CD14-positive monocyte (primary cell): ENCODE measurements around the gene IRF8. TPM values are rescaled to one million over a fixed set of nuclear protein-coding genes. Genes with fewer than 3 reads are reported as not detected.

Experiments
- DNase-seq, 3 donors: peaks; one replicate each; pipeline ENCODE4 v3.0.0-alpha.2; 2011 to 2022
- H2AFZ ChIP-seq: 2 replicates; pipeline ENCODE4 v1.6.0; 2012; ENCODE audit warnings: mild to moderate bottlenecking, low read depth, low read length, inconsistent platforms; ENCODE audit not compliant: insufficient read depth, poor library complexity, severe bottlenecking
- H3K27ac ChIP-seq, 2 donors: 1 replicate in 1 of 2; 2 replicates in 1 of 2; pipeline ENCODE4 v1.5.1; 2012 to 2013; ENCODE audit warnings: low read length in 2 of 2, control low read depth in 1 of 2, inconsistent platforms in 1 of 2, low read depth in 1 of 2, mild to moderate bottlenecking in 1 of 2
- H3K27me3 ChIP-seq, 2 donors: one replicate each; pipeline versions ENCODE4 v1.6.0 to v1.6.1; 2011 to 2013; ENCODE audit warnings: low read length in 2 of 2; ENCODE audit not compliant: control insufficient read depth in 2 of 2, insufficient read depth in 2 of 2
- H3K36me3 ChIP-seq, 2 donors: replicated peaks in 1 of 2; 1 replicate in 1 of 2; 2 replicates in 1 of 2; pipeline versions ENCODE4 v1.5.1 to v1.6.1; 2012 to 2013; ENCODE audit warnings: low read length in 2 of 2, control low read depth in 1 of 2, inconsistent platforms in 1 of 2, mild to moderate bottlenecking in 1 of 2; ENCODE audit not compliant: insufficient read depth in 2 of 2, control insufficient read depth in 1 of 2
- H3K4me1 ChIP-seq, 2 donors: 1 replicate in 1 of 2; 2 replicates in 1 of 2; pipeline versions ENCODE4 v1.5.1 to v1.6.1; 2012 to 2013; ENCODE audit warnings: low read length in 2 of 2, control low read depth in 1 of 2, inconsistent platforms in 1 of 2, mild to moderate bottlenecking in 1 of 2, moderate library complexity in 1 of 2; ENCODE audit not compliant: insufficient read depth in 2 of 2, control insufficient read depth in 1 of 2
- H3K4me2 ChIP-seq: replicated peaks from 2 replicates; pipeline ENCODE3; 2012; ENCODE audit warnings: low read length, moderate library complexity, mild to moderate bottlenecking; ENCODE audit not compliant: poor library complexity, severe bottlenecking; ENCODE audit errors: extremely low read depth
- H3K4me3 ChIP-seq, 3 experiments: fragments of 200-600 bp in 1 of 3; sonication (generic) in 1 of 3; replicated peaks in 1 of 3; 1 replicate in 2 of 3; 2 replicates in 1 of 3; pipeline ENCODE4 v1.5.1; 2011 to 2013; ENCODE audit warnings: low read length in 3 of 3, mild to moderate bottlenecking in 3 of 3, control low read depth in 2 of 3, low read depth in 2 of 3, inconsistent platforms in 1 of 3, moderate library complexity in 1 of 3
- H3K79me2 ChIP-seq: 2 replicates; pipeline ENCODE4 v1.6.0; 2012; ENCODE audit warnings: mild to moderate bottlenecking, control low read depth, inconsistent platforms, low read length, moderate library complexity; ENCODE audit not compliant: insufficient read depth
- H3K9ac ChIP-seq: 2 replicates; pipeline ENCODE4 v1.6.0; 2017; ENCODE audit warnings: low read length, mild to moderate bottlenecking; ENCODE audit not compliant: insufficient read depth, poor library complexity, severe bottlenecking
- H3K9me3 ChIP-seq, 2 donors: replicated peaks in 1 of 2; 1 replicate in 1 of 2; 2 replicates in 1 of 2; pipeline versions ENCODE4 v1.5.1 to v1.6.1; 2012 to 2013; ENCODE audit warnings: low read length in 2 of 2, control low read depth in 1 of 2; ENCODE audit not compliant: control insufficient read depth in 1 of 2, insufficient read depth in 1 of 2
- H4K20me1 ChIP-seq: 2 replicates; pipeline ENCODE4 v1.6.0; 2012; ENCODE audit warnings: mild to moderate bottlenecking, low read length, control low read depth, moderate library complexity; ENCODE audit not compliant: insufficient read depth
- H3K27ac Mint-ChIP-seq, 7 donors: one replicate each; pipeline ENCODE4 v1.8.0; 2020; ENCODE audit warnings: mild to moderate bottlenecking in 7 of 7, mixed read lengths in 7 of 7, moderate library complexity in 6 of 7, inconsistent platforms in 2 of 7
- H3K27me3 Mint-ChIP-seq, 3 donors: one replicate each; pipeline ENCODE4 v1.8.0; 2021 to 2022; ENCODE audit warnings: low read depth in 3 of 3, mild to moderate bottlenecking in 3 of 3, mixed read lengths in 3 of 3, moderate library complexity in 3 of 3, inconsistent platforms in 1 of 3
- H3K36me3 Mint-ChIP-seq, 2 donors: one replicate each; pipeline ENCODE4 v1.8.0; 2020; ENCODE audit warnings: mixed read lengths in 2 of 2, inconsistent platforms in 1 of 2, mild to moderate bottlenecking in 1 of 2
- H3K4me1 Mint-ChIP-seq: one replicate; pipeline ENCODE4 v1.8.0; 2020; ENCODE audit warnings: mild to moderate bottlenecking, mixed read lengths
- H3K4me3 Mint-ChIP-seq, 2 donors: one replicate each; pipeline ENCODE4 v1.8.0; 2020; ENCODE audit warnings: mild to moderate bottlenecking in 2 of 2, mixed read lengths in 2 of 2, moderate library complexity in 1 of 2
- H3K9me3 Mint-ChIP-seq, 7 donors: one replicate each; pipeline ENCODE4 v1.8.0; 2020 to 2022; ENCODE audit warnings: mixed read lengths in 7 of 7, mild to moderate bottlenecking in 6 of 7, moderate library complexity in 6 of 7, inconsistent platforms in 2 of 7
- WGBS: methylation state at CpG from one replicate; pipeline ENCODE4 v1.1.5; 2013; ENCODE audit warnings: missing lambda C conversion rate; ENCODE audit not compliant: insufficient coverage; 5-methylcytosine and 5-hydroxymethylcytosine counted together
- intact Hi-C, 2 donors: fragments of 100-400 bp; cut with micrococcal nuclease; formaldehyde crosslinking; loops; one replicate each; pipeline versions ENCODE4 v1.15.0 to v1.15.1; 2023
- polyA plus RNA-seq, 3 donors: library from polyadenylated mRNA; depleted of rRNA in 1 of 3; unstranded in 2 of 3; stranded (reverse) in 1 of 3; fragments of 300-500 nt in 2 of 3; fragments of >200 nt in 1 of 3; fragmentation: Illumina TruSeq in 2 of 3; gene quantifications; 1 replicate in 2 of 3; 2 replicates in 1 of 3; pipeline ENCODE4 v1.2.3, GENCODE V29; 2012 to 2021
- TF ChIP-seq, protein P1 (sequence below): fragments of 200-600 bp; IDR thresholded peaks from one replicate; pipeline ENCODE4 v1.8.0; 2022; ENCODE audit warnings: antibody characterized with exemption, mild to moderate bottlenecking

Gene IRF8
- polyA plus RNA-seq, 3 donors, result 157 to 187 (median 184) TPM

DNA sequence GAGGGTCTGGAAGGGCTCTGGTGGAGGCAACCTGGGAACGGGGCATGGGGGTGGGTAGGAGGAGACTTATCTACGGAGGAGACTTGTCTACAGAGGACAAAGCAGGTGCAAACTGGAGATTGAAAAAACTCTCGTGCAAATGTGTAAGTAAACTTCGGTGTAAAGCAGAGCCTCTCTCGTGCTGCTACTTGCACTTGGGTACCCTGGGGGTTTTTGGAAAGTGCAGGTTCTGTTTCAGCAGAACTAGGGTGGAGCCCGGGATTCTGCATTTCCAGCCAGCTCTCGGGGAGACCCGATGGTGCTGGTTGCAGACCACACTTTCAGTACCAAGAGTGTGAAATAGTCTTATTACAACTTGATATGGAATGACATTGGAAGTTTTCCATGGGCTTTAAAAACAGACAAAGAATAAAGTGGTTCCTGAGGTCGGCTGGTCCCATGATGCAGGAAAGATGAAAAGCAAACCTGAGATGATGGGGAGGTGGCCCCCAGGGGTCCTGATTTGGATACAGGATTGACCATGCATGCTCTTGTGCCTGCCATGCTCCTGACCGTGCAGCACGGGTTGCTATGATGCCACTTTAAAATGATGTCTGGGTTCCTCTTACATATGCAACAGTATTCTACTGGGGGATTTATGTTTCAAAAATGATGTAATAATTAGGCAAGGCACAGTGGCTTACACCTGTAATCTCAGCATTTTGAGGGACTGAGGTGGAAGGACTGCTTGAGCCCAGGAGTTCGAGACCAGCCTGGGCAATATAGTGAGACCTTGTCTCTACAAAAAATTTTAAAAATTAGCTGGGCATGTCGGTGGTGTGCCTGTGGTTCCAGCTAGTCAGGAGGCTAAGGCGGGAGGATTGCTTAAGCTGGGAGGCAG, 69.3 kb downstream of the IRF8 start:
- H3K4me1 ChIP-seq, result peaks cover 26 to 38% of the 10 kb centered on the region in 2 donors
- no peak overlapping the region for H3K4me3 Mint-ChIP-seq

DNA sequence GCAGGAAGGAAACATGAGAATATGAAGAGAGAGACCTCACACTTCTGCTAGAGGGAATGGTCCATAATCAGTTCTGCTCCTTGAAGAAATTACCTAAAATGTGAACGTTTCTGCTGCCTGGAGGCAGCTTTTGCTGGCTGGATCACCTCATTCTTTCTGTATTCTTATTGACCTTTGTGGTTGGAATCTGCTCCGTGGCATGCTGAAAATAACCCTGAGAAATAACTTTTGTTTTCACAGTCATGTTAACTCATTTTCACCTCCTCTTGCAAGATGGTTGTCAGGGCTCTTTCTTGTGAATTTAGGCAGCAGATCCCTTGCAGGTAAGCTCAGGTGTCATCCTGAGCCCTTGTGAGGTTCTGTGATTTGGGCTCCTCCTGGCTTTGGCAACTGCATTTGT, 70.2 kb downstream of the IRF8 start:
- Mint-ChIP-seq H3K9me3 (peaks cover 0 to 5% (median 0%) of the 10 kb centered on the region in 7 donors), H3K36me3 (no peaks in the 10 kb centered on the region), H3K27ac (no peak overlapping the region), H3K27me3 (peaks cover 0 to 8% (median 3%) of the 10 kb centered on the region in 3 donors), H3K4me1 (peaks cover 40% of the 10 kb centered on the region), H3K4me3 (peak overlapping the region in 1 of 2 donors; percentile 12)
- Histone ChIP-seq H2AFZ (no peak overlapping the region), H3K4me3 (no peak overlapping the region), H3K36me3 (no peaks in the 10 kb centered on the region), H3K79me2 (no peaks in the 10 kb centered on the region), H3K27me3 (no peaks in the 10 kb centered on the region), H3K4me1 (peaks cover 26 to 38% of the 10 kb centered on the region in 2 donors), H4K20me1 (no peaks in the 10 kb centered on the region), H3K9ac (no peak overlapping the region), H3K4me2 (no peak overlapping the region), H3K27ac (no peak overlapping the region), H3K9me3 (no peaks in the 10 kb centered on the region)
- intact Hi-C loops, result no loop called here
- WGBS, result 0% methylated on average over 1 of the region's 2 CpGs
- DNase-seq, result no peak
- TF ChIP-seq, protein P1, sequence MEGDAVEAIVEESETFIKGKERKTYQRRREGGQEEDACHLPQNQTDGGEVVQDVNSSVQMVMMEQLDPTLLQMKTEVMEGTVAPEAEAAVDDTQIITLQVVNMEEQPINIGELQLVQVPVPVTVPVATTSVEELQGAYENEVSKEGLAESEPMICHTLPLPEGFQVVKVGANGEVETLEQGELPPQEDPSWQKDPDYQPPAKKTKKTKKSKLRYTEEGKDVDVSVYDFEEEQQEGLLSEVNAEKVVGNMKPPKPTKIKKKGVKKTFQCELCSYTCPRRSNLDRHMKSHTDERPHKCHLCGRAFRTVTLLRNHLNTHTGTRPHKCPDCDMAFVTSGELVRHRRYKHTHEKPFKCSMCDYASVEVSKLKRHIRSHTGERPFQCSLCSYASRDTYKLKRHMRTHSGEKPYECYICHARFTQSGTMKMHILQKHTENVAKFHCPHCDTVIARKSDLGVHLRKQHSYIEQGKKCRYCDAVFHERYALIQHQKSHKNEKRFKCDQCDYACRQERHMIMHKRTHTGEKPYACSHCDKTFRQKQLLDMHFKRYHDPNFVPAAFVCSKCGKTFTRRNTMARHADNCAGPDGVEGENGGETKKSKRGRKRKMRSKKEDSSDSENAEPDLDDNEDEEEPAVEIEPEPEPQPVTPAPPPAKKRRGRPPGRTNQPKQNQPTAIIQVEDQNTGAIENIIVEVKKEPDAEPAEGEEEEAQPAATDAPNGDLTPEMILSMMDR, result no peak

More for the DNA sequence above, 69.3 kb downstream of the IRF8 start:
- Histone ChIP-seq H3K27me3 (no peaks in the 10 kb centered on the region), H3K4me2 (no peak overlapping the region), H3K9ac (no peak overlapping the region), H2AFZ (no peak overlapping the region), H3K4me3 (no peak overlapping the region), H4K20me1 (no peaks in the 10 kb centered on the region), H3K79me2 (no peaks in the 10 kb centered on the region), H3K27ac (no peak overlapping the region), H3K36me3 (no peaks in the 10 kb centered on the region), H3K9me3 (no peaks in the 10 kb centered on the region)
- peak overlapping the region in 3 of 7 donors; percentile 13 to 48 (median 17) for H3K27ac Mint-ChIP-seq
- H3K27me3 Mint-ChIP-seq, result peaks cover 0 to 8% (median 4%) of the 10 kb centered on the region in 3 donors
- no peaks in the 10 kb centered on the region for H3K36me3 Mint-ChIP-seq
- peaks cover 46% of the 10 kb centered on the region for H3K4me1 Mint-ChIP-seq
- WGBS, result 79% methylated on average over 8 of the region's 14 CpGs
- H3K9me3 Mint-ChIP-seq, result peaks cover 0 to 5% (median 0%) of the 10 kb centered on the region in 7 donors
- TF ChIP-seq, protein P1, result no peak
- no peak for DNase-seq
- intact Hi-C loops, result no loop called here
